ENCODE measurements around the gene PHF21A.
"Not testable (repeated sequence)": the region's sequence is repeated elsewhere in the genome, so short reads cannot be mapped to it uniquely, and the experiment has no call there.

PHF21A gene

GRCh38 chr11:45982656-45983470 lies 138.4 kb downstream of the PHF21A start:
- no peaks in the 10 kb centered on the region for H3K27me3 ChIP-seq
- H3K36me3 ChIP-seq, result peaks cover 26% of the 10 kb centered on the region
- no peak overlapping the region for H3K27ac ChIP-seq
- no peaks in the 10 kb centered on the region for H3K9me3 ChIP-seq
- no peak for TF ChIP-seq CTCF (IDR thresholded peaks at IDR 0.05)
- H3K4me1 ChIP-seq (ENCODE audit: control insufficient read depth in 1 of 2, insufficient read depth in 1 of 2, low read depth in 1 of 2, low read length in 1 of 2), result no peaks in the 10 kb centered on the region
- no peak overlapping the region for H3K4me3 ChIP-seq (ENCODE audit: low read depth in 1 of 2, low read length in 1 of 2)

GRCh38 chr11:45981826-45982225 lies 139.4 kb downstream of the PHF21A start:
- H3K36me3 ChIP-seq, result peaks cover 37% of the 10 kb centered on the region
- not testable (repeated sequence) for H3K9me3 ChIP-seq; H3K27ac ChIP-seq; H3K27me3 ChIP-seq; H3K4me3 ChIP-seq (ENCODE audit: low read depth in 1 of 2, low read length in 1 of 2); H3K4me1 ChIP-seq (ENCODE audit: control insufficient read depth in 1 of 2, insufficient read depth in 1 of 2, low read depth in 1 of 2, low read length in 1 of 2)

GRCh38 chr11:45974806-45975205 lies 146.4 kb downstream of the PHF21A start:
- Histone ChIP-seq H3K27ac (no peak overlapping the region), H3K36me3 (peaks cover 91% of the 10 kb centered on the region), H3K9me3 (no peaks in the 10 kb centered on the region), H3K4me1 (ENCODE audit: control insufficient read depth in 1 of 2, insufficient read depth in 1 of 2, low read depth in 1 of 2, low read length in 1 of 2) (no peaks in the 10 kb centered on the region), H3K27me3 (no peaks in the 10 kb centered on the region), H3K4me3 (ENCODE audit: low read depth in 1 of 2, low read length in 1 of 2) (no peak overlapping the region)
- no peak for TF ChIP-seq CTCF (IDR thresholded peaks at IDR 0.05)

- TF ChIP-seq CTCF (IDR thresholded peaks at IDR 0.05), result no peak
- H3K4me1 ChIP-seq (ENCODE audit: control insufficient read depth in 1 of 2, insufficient read depth in 1 of 2, low read depth in 1 of 2, low read length in 1 of 2), result no peaks in the 10 kb centered on the region
- peaks cover 91% of the 10 kb centered on the region for H3K36me3 ChIP-seq
- no peak overlapping the region for H3K4me3 ChIP-seq (ENCODE audit: low read depth in 1 of 2, low read length in 1 of 2)
- no peaks in the 10 kb centered on the region for H3K27me3 ChIP-seq
- no peak overlapping the region for H3K27ac ChIP-seq
- H3K9me3 ChIP-seq, result no peaks in the 10 kb centered on the region
Measured at GRCh38 chr11:45973601-45974000, 147.7 kb downstream of the PHF21A start.

GRCh38 chr11:45968901-45969300 lies 152.4 kb downstream of the PHF21A start:
- no peaks in the 10 kb centered on the region for H3K4me1 ChIP-seq (ENCODE audit: control insufficient read depth in 1 of 2, insufficient read depth in 1 of 2, low read depth in 1 of 2, low read length in 1 of 2)
- no peaks in the 10 kb centered on the region for H3K27me3 ChIP-seq
- no peak overlapping the region for H3K4me3 ChIP-seq (ENCODE audit: low read depth in 1 of 2, low read length in 1 of 2)
- H3K27ac ChIP-seq, result peak overlapping the region; percentile 18
- H3K9me3 ChIP-seq, result no peaks in the 10 kb centered on the region
- no peak for TF ChIP-seq CTCF (IDR thresholded peaks at IDR 0.05)
- H3K36me3 ChIP-seq, result peaks cover 94% of the 10 kb centered on the region

GRCh38 chr11:45967506-45967905 lies 153.7 kb downstream of the PHF21A start:
- Histone ChIP-seq H3K4me1 (ENCODE audit: control insufficient read depth in 1 of 2, insufficient read depth in 1 of 2, low read depth in 1 of 2, low read length in 1 of 2) (no peaks in the 10 kb centered on the region), H3K4me3 (ENCODE audit: low read depth in 1 of 2, low read length in 1 of 2) (no peak overlapping the region), H3K36me3 (peaks cover 95% of the 10 kb centered on the region), H3K9me3 (no peaks in the 10 kb centered on the region), H3K27ac (no peak overlapping the region), H3K27me3 (no peaks in the 10 kb centered on the region)
- TF ChIP-seq CTCF (IDR thresholded peaks at IDR 0.05), result no peak

Data from neutrophil (primary cell).